PC-3 (cell line): ENCODE results near the gene ESPN. TPM values are rescaled to one million over a fixed set of nuclear protein-coding genes. Genes with fewer than 3 reads are reported as not detected.
"Not testable (repeated sequence)": the region's sequence is repeated elsewhere in the genome, so short reads cannot be mapped to it uniquely, and the experiment has no call there.

Experiments used
- ATAC-seq: fragments of 200-7000 bp; cut with Tn5 transposase; 2 replicates; pipeline ENCODE4 v1.9.1; 2020; ENCODE audit warnings: mild to moderate bottlenecking, moderate library complexity
- BruUV-seq: library from RNA; stranded (reverse); fragments of 400-500 nt; replicated peaks from 2 replicates; lab custom pipeline; 2021; lab: Mats Ljungman, UMichigan
- CTCF ChIA-PET: fragments of 300-600 bp; sonication (Branson Sonifier 250); formaldehyde crosslinking; loops from one replicate; lab custom pipeline; 2022; ENCODE audit warnings: antibody characterized with exemption; lab: Charles Lee
- POLR2A ChIA-PET: fragments of 300-600 bp; sonication (Branson Sonifier 250); formaldehyde crosslinking; loops from one replicate; lab custom pipeline; 2022; ENCODE audit warnings: antibody characterized with exemption; ENCODE audit not compliant: unreplicated experiment; lab: Charles Lee
- DNase-seq: peaks from one replicate; pipeline ENCODE4 v3.0.0-alpha.2; 2015
- H2AFZ ChIP-seq: fragments of 300-600 bp; sonication (generic); 2 replicates; pipeline ENCODE4 v1.6.0; 2016; ENCODE audit warnings: antibody characterized with exemption, low read length
- H3F3A ChIP-seq: fragments of 300-600 bp; sonication (generic); one replicate; pipeline ENCODE4 v1.6.0; 2017; ENCODE audit warnings: antibody characterized with exemption, low read length, control low read depth, mild to moderate bottlenecking; ENCODE audit not compliant: unreplicated experiment
- H3K27ac ChIP-seq: fragments of 300-600 bp; sonication (generic); 2 replicates; pipeline ENCODE4 v1.5.1; 2016; ENCODE audit warnings: mild to moderate bottlenecking, low read length
- H3K27me3 ChIP-seq: fragments of 300-600 bp; sonication (generic); 2 replicates; pipeline ENCODE4 v1.6.1; 2016; ENCODE audit warnings: low read length, mixed read lengths
- H3K36me3 ChIP-seq: fragments of 300-600 bp; sonication (generic); 2 replicates; pipeline ENCODE4 v1.6.1; 2016; ENCODE audit warnings: low read depth, mixed run types, low read length, mixed read lengths
- H3K4me1 ChIP-seq: fragments of 300-600 bp; sonication (generic); 2 replicates; pipeline ENCODE4 v1.5.1; 2016; ENCODE audit warnings: low read length; ENCODE audit not compliant: insufficient read depth
- H3K4me2 ChIP-seq: fragments of 300-600 bp; sonication (generic); 2 replicates; pipeline ENCODE4 v1.6.0; 2016; ENCODE audit warnings: low read length
- H3K4me3 ChIP-seq: fragments of 300-600 bp; sonication (generic); 2 replicates; pipeline ENCODE4 v1.5.1; 2016; ENCODE audit warnings: mild to moderate bottlenecking, low read length, mixed read lengths
- H3K79me2 ChIP-seq: fragments of 300-600 bp; sonication (generic); 2 replicates; pipeline ENCODE4 v1.6.1; 2017; ENCODE audit warnings: low read length, mixed read lengths
- H3K9ac ChIP-seq: fragments of 300-600 bp; sonication (generic); 2 replicates; pipeline ENCODE4 v1.6.0; 2016; ENCODE audit warnings: mild to moderate bottlenecking, low read length
- H3K9me2 ChIP-seq: fragments of 300-600 bp; sonication (generic); replicated peaks from 2 replicates; pipeline ENCODE4 v1.6.1; 2016; ENCODE audit warnings: mixed run types, low read length, mixed read lengths
- H3K9me3 ChIP-seq: fragments of 300-600 bp; sonication (generic); 2 replicates; pipeline ENCODE4 v1.6.1; 2016; ENCODE audit warnings: low read length, mixed read lengths
- H4K20me1 ChIP-seq: fragments of 300-600 bp; sonication (generic); 2 replicates; pipeline ENCODE4 v1.6.1; 2016; ENCODE audit warnings: low read length, mixed read lengths
- EZH2 ChIP-seq: fragments of 300-600 bp; sonication (generic); IDR thresholded peaks from one replicate; pipeline ENCODE4 v1.6.1; 2017; ENCODE audit warnings: antibody characterized with exemption, mild to moderate bottlenecking, low read length; ENCODE audit not compliant: unreplicated experiment
- EZH2phosphoT487 ChIP-seq: fragments of 300-600 bp; sonication (generic); IDR thresholded peaks from 2 replicates; pipeline ENCODE4 v1.6.1; 2018; ENCODE audit warnings: mild to moderate bottlenecking, antibody characterized with exemption, low read length, borderline replicate concordance
- intact Hi-C: fragments of 100-400 bp; cut with micrococcal nuclease; formaldehyde crosslinking; loops from 2 replicates; pipeline ENCODE4 v1.9.0; 2023
- total RNA-seq: library from RNA; depleted of rRNA; stranded (reverse); fragments of >200 nt; gene quantifications from 2 replicates; pipeline ENCODE4 v1.2.3, GENCODE V29; 2014
- TF ChIP-seq, protein P1 (sequence below): fragments of 300-600 bp; sonication (generic); conservative IDR thresholded peaks from 2 replicates; pipeline ENCODE4 v1.5.1; 2017; ENCODE audit warnings: antibody characterized with exemption, low read depth, mild to moderate bottlenecking, low read length

ESPN gene
- total RNA-seq, 1 experiment from 2014 or later, result 11.1 TPM

DNA sequence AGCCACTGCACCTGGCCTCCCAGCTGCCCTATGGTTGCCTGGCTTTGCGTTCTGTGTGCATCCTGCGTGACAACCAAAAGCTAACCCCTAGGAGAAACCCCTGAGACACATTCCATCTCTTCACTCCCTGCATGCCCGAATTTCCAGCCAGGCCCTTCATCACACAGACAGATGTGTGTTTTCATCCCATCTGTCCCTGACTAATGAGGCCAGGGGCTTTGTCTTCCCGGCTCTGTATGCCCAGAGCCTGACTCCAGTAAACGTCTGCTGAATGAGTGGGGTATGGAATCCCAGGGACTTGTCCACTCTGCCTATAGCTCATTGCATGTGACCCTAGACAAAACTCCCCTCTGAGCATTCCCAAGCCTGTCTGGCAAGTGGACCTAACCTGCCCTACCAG, 9.6 kb downstream of the ESPN start:
- DNase-seq (no peak), ATAC-seq (no peak)
- ChIA-PET CTCF (no interaction called here), POLR2A (no interaction called here)
- Histone ChIP-seq H3K9me3 (no peaks in the 10 kb centered on the region), H2AFZ (no peak overlapping the region), H3K9ac (no peak overlapping the region), H3K4me3 (no peak overlapping the region), H3K27ac (no peak overlapping the region), H3K4me1 (peaks cover 18% of the 10 kb centered on the region), H4K20me1 (no peaks in the 10 kb centered on the region), H3F3A (no peaks in the 10 kb centered on the region), H3K4me2 (no peak overlapping the region), H3K36me3 (no peaks in the 10 kb centered on the region), H3K27me3 (no peaks in the 10 kb centered on the region), H3K79me2 (no peaks in the 10 kb centered on the region), H3K9me2 (no peaks in the 10 kb centered on the region)
- TF ChIP-seq EZH2, result no peak
- TF ChIP-seq EZH2phosphoT487, result no peak
- TF ChIP-seq, protein P1, sequence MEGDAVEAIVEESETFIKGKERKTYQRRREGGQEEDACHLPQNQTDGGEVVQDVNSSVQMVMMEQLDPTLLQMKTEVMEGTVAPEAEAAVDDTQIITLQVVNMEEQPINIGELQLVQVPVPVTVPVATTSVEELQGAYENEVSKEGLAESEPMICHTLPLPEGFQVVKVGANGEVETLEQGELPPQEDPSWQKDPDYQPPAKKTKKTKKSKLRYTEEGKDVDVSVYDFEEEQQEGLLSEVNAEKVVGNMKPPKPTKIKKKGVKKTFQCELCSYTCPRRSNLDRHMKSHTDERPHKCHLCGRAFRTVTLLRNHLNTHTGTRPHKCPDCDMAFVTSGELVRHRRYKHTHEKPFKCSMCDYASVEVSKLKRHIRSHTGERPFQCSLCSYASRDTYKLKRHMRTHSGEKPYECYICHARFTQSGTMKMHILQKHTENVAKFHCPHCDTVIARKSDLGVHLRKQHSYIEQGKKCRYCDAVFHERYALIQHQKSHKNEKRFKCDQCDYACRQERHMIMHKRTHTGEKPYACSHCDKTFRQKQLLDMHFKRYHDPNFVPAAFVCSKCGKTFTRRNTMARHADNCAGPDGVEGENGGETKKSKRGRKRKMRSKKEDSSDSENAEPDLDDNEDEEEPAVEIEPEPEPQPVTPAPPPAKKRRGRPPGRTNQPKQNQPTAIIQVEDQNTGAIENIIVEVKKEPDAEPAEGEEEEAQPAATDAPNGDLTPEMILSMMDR, result no peak
- intact Hi-C loops, result no loop called here
- no TSS peak for BruUV-seq

DNA sequence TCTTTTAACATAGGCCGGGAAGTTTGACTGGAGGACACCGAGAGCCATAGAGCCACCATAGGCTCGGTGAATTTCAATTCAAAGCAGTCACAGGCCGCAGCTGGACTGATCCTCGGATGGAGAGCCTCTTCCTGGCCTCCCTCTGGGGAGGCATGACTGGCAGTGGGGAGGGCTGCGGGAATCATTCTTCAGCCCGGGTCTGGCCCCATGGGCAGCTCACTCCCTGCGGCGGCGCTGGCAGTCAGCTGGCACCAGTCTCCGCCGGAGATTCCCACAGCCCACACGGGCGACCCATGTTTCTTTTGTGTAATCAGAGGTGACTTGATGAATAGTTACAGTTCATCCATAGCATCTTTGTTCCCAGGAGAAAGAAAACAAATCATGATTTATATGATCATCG, 10.6 kb downstream of the ESPN start:
- TF ChIP-seq EZH2phosphoT487 (no peak), EZH2 (no peak)
- TF ChIP-seq, protein P1, result no peak
- H3K27me3 ChIP-seq, result no peaks in the 10 kb centered on the region
- no peak overlapping the region for H3K9ac ChIP-seq
- no TSS peak for BruUV-seq
- DNase-seq, result no peak
- H3K36me3 ChIP-seq, result no peaks in the 10 kb centered on the region
- no peaks in the 10 kb centered on the region for H3K9me3 ChIP-seq
- H3K4me1 ChIP-seq, result peaks cover 13% of the 10 kb centered on the region
- ChIA-PET CTCF (no interaction called here), POLR2A (interaction anchor here (0.6 kb wide), 1 partner anchor 25 kb away, joined by 3 read pairs; no protein-coding TSS in a partner anchor)
- no peak overlapping the region for H3K4me3 ChIP-seq
- H3K9me2 ChIP-seq, result no peaks in the 10 kb centered on the region
- no peak for ATAC-seq
- H3F3A ChIP-seq, result no peaks in the 10 kb centered on the region
- H3K27ac ChIP-seq, result no peak overlapping the region
- no peaks in the 10 kb centered on the region for H4K20me1 ChIP-seq
- intact Hi-C loops, result no loop called here
- H3K79me2 ChIP-seq, result no peaks in the 10 kb centered on the region
- no peak overlapping the region for H2AFZ ChIP-seq
- H3K4me2 ChIP-seq, result no peak overlapping the region

DNA sequence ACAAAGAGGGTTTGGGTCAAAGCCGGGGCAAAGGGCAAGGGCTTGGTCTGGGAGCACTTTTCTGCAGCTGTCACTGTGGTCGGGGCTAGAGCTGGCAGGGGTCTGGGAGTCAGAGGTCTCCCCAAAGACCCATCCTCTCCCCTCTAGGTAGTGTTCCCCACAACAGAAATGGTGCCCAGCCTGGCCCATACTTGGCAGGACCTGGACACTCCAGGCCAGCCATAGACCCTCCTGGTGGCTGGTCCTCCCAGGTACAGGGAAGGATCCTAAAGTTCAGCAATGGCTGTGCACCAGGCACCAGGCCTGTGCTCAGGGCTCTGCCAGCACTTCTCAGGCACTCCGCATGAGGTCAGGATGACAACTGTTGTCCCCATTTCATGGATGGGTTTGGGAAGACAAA, 11.0 kb downstream of the ESPN start:
- no peak for ATAC-seq
- intact Hi-C loops, result no loop called here
- no TSS peak for BruUV-seq

DNA sequence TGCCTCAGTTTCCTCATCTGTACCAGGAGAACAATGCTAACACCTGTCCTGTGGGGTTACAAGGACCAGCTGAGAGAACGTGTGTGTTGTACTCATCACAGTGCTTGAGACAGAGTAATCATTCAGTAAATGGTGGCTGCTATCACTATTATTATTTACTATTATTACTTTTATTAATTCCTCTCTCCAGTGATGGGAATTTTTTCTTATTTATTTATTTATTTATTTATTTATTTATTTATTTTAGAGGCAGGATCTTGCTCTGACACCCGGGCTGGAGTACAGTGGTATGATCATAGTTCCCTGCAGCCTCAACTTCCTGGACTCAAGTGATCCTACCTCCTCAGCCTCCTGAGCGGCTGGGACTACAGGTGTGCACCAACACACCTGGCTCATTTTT, 11.7 kb downstream of the ESPN start:
- H3K27me3 ChIP-seq, H3F3A ChIP-seq, intact Hi-C loops, H3K4me3 ChIP-seq, H3K36me3 ChIP-seq, H3K9ac ChIP-seq, H3K27ac ChIP-seq, H2AFZ ChIP-seq, H3K9me2 ChIP-seq, H3K9me3 ChIP-seq, DNase-seq, H3K4me2 ChIP-seq, ATAC-seq, BruUV-seq, POLR2A ChIA-PET, H3K4me1 ChIP-seq, H3K79me2 ChIP-seq, H4K20me1 ChIP-seq: not testable (repeated sequence)
- CTCF ChIA-PET, result interaction anchor here (0.6 to 1.0 kb wide), 2 partner anchors 26 to 190 kb away, joined by 3 read pairs; no protein-coding TSS in a partner anchor

More for the DNA sequence above, 11.0 kb downstream of the ESPN start:
- Histone ChIP-seq H3K36me3 (no peaks in the 10 kb centered on the region), H3K9ac (no peak overlapping the region), H2AFZ (no peak overlapping the region), H3K4me2 (no peak overlapping the region), H3K9me3 (no peaks in the 10 kb centered on the region), H3K27ac (no peak overlapping the region), H4K20me1 (no peaks in the 10 kb centered on the region), H3K27me3 (no peaks in the 10 kb centered on the region), H3K79me2 (no peaks in the 10 kb centered on the region), H3F3A (no peaks in the 10 kb centered on the region), H3K4me1 (peaks cover 9% of the 10 kb centered on the region; the same call in 1 of the 2 replicates), H3K9me2 (no peaks in the 10 kb centered on the region), H3K4me3 (no peak overlapping the region)
- CTCF ChIA-PET, result no interaction called here
- TF ChIP-seq EZH2phosphoT487, result no peak
- TF ChIP-seq, protein P1, result no peak
- no peak for TF ChIP-seq EZH2
- POLR2A ChIA-PET, result interaction anchor here (0.6 kb wide), 1 partner anchor 26 kb away, joined by 3 read pairs; no protein-coding TSS in a partner anchor
- DNase-seq, result no peak
